NCI-H774 (cell line): Measurements from ENCODE around the gene HSPG2.
"Not testable (repeated sequence)": the region's sequence is repeated elsewhere in the genome, so short reads cannot be mapped to it uniquely, and the experiment has no call there.

ENCODE experiments used
- DNase-seq: peaks from one replicate; lab custom pipeline; 2025; lab: John Stamatoyannopoulos, UW

HSPG2 gene

DNA sequence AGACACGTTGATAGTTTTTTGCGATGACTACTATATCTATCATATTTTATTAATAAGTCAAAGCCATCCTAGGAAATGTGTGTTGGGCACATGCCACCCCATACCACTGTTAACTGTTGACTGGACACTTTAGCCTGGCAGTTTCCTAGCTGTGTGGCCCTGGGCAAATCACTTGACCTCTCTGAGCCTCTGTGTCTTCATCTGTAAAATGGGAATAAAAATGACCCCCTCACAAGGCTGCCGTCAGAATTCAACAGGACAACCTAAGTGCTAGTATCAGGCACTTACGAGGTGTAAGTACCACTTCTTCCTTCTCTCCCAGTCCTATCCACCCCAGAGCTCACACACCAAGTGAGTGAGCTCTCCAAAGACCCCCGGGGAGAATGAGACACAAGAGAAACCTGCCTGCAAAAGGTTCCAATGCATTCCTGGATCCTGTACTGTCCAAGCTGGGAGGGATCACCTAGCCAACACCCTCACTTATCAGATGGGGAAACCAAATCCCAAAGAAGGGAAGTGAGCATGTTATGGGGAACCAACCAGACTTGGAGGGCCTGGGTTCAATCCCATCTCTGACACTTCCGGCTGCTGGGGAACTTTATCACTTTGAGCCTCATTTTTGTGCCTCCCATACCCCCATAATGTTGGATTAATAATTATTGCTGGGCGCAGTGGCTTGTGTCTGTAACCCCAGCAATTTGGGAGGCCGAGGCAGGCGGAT is 24.9 kb downstream of the HSPG2 start:
- no peak for DNase-seq

DNA sequence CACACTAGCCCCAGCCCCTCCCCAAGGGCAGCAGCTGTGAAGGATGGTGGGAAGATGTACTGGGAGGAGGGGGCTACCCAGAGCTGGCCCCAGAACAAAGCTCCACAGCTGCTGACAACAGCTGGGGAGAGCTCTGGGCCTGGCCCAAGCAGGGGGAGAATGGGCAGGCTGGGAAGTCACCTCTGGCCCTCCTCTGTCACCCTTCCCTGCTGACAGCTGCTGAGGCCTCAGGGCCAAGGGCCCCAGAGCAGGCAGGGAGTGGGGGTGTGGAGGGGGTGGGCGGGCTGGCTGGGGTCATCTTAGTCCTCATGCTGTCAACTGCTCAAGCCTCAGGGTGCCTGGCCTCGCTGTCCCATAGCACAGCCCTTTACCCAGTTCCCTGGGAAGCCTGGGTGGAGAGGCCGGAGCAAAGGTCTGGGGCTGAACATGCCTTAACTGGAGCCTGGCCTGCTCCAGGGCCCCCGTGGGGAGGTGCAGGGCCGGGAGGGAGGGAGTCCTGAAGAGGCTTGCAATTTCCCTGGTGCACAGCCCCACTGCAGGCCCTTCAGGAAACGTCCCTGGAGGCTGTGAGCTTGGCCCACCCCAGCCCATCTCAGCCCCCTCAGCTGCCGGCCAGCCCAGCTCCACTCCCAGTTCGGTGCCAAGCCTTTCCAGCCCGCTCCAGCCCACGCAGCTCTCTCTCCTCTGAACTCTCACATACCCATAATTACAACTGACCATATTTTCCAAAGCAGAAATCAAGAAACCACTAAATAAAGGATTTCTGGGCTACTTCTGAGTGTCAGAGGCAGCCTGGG is 25.7 kb downstream of the HSPG2 start:
- DNase-seq = no peak

DNA sequence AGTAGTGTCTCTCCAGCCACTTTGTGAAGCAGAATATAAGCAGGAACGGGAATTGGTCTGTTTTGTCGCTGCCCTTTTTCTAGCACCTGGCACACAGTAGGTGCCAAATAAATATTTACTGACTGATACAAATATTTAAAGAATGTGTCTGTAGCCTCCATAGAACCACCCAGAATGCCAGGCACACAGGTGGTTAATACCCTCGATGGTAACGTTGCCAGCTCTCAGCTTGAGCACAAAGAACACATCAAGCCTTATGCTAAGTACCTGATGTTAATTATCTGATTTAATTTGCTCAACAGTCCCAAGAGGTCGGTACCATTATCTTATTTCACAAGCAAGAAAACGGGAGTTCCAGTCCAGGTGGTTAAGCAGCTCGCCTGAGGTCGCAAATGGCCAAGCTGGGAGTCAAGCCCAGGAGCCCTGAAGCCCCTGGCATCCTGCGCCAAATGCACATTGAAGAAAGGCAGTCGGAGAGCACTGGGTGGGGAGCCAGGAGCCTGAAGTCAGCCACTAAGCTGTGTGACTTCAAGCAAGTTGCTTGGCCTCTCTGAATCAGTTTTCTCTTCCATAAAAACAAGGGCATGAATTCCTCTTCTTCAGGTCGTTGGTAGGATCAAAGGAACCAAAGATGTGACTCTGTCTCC is 26.4 kb downstream of the HSPG2 start:
- no peak for DNase-seq

DNA sequence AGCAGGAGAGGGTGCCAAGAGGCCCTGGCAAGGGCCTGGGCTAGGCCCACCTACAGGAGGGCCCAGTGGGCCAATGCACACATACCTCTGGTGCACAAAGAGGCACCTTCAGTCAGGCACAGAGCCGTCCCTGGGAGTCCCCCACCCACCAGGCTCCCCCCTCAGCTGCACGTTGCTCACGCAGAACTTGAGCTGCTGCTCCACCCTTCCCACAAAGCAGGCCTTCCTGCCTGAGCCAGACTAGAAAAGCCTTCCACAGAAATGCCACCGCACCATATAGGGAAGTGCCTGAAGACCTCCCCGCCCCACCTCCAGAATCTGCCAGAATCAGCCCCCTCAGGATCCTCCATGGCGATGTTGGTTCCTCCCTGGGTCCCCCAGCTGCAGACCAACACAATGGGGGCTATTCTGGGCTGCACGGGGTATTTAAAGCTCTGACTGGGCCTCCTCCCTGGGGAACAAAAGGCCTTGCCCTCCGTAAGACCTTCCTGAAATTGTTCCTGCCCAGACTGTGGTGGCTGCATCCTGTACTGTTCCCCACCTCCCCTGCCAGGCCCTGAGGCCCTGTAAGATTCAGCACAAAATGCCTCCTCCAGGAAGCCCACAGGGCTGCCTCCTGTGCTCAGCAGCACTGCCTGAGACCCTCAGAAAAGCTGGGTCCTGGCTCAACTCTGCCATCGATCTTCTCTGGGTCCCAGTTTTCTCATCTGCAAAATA is 27.2 kb downstream of the HSPG2 start:
- DNase-seq = no peak

DNA sequence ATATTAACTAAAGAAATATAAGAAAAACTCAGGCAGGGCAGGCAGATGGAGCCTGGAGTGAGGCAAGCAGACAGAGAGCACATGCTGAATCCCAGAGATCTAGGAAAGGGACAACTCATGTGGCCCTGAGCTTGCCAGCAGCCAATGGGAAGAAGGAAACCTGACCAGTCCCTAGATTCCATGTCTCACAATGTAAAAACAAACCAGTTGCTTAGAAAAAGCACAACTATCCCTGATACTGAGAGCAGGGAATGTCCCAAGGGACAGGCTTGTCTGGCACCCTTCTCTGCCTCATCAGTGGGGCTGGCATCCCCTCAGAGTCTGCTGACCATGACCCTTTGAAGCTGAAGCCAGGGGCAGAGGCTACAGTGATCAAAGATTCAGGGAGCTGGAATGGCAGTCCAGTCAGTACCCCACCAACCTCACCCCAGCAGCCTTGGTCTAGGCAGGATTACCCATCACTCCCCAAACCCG is 27.8 kb downstream of the HSPG2 start:
- no peak for DNase-seq

DNA sequence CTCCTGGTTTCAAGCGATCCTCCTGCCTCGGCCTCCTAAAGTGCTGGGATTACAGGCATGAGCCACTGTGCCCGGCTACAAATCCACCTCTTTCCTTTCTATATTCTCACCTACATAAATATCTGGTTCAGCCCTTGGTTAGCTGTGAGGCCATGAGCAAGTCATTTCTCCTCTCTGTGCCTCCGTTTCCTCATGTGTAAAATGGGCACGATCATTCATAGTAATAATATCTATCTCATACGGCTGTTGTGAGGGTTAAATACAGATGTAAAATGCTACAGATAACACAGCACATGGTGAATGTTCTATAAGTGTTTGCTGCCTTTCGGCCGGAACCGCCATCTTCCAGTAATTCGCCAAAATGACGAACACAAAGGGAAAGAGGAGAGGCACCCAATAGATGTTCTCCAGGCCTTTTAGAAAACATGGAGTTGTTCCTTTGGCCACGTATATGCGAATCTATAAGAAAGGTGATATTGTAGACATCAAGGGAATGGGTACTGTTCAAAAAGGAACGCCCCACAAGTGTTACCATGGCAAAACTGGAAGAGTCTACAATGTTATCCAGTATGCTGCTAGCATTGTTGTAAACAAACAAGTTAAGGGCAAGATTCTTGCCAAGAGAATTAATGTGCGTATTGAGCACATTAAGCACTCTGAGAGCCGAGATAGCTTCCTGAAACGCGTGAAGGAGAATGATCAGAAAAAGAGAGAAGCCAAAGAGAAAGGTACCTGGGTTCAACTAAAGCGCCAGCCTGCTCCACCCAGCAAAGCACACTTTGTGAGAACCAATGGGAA is 29.2 kb downstream of the HSPG2 start:
- DNase-seq = not testable (repeated sequence)

DNA sequence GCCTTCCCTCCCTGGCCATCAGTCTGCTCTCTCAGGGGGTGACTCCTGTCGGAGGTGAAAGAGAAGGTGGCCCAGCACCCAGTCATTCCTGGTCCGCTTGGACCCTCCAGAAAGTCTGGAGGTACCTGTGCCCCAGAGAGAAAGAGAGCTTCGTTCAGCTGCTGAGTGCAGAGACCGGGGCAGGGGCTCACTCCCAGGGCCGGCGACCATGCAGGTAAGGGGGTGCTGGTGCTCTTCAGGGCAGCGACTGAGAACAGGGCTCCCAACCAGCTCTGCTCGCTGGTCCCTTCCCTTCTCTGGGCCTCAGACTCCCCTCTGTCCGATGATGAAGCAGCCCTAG is 30.1 kb downstream of the HSPG2 start:
- DNase-seq = no peak

DNA sequence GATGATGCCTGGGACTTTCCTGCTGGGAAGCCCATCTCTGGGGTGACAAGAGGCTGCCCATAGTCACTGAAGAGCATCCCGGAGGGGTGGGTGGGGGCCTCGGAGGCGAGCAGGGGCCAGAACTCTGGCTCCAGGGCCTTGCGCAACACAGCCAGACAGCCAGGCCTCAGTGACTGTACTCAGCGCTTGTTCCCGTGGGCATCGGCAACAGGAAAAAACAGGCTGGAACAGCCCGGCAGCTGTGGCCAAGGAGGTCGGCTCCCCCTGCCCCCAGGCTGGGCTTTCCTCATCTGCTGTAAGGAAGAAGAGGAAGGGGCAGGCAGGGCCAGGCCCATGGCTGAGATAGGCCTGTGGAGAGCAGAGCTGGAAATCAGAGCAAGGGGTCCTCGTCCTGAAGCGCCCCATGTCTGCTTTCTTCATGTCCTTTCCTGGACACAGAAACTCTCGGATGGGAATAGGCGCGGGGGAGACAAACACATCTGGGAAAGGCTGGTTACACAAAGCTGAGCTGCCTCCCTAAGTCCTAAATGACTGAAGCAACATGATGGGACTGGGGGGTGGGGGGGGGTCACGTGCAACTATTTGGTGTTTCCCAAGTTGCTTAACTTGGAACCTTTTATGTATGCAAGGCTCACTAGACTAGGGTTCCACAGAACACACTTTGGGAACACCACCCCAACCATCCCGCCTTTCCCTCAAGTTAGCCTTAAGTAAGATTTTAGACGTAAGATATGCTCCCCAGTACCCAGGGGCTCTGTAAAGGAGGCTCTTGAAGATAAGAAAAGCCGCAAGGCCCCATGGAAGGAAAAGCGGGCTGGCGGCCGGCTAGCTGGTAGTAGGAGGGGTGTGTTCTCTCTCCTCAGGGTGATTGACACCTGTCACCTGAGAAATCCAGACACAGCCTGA is 30.7 kb downstream of the HSPG2 start:
- no peak for DNase-seq

DNA sequence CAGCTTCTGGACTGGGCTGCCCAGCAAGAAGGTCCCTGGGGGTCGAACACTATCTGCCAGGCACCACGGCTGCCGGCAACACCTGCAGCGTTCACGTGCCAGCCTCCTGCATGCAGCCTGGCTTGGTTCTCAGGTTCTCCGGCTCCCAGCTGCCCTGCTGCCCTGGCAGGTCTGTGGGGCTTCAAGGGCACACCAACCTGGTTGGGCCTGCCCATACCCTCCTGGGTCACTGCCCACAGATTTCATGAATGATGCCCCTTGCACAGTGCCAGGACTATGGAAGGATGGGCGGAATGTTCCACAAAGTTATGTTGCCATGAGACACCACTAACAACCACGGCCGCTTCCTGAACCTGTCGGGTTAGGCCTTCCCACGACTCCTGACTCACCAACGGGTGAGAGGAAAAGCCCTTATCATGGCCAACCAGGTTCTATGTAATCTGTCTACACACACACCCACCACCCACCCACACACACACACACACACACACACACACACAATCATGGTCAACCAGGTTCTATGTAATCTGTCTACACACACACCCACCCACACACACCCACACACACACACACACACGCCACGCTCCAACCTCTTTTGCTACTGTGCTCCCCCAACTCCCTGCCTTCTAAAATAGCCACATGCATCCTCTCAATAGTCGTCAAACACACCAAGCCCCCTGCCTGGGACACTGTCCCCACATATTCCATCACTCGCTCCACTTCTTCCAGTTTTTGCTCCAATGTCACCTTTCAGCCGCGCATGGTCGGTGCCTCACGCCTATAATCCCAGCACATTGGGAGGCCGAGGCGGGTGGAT is 32.2 kb downstream of the HSPG2 start:
- no peak for DNase-seq

DNA sequence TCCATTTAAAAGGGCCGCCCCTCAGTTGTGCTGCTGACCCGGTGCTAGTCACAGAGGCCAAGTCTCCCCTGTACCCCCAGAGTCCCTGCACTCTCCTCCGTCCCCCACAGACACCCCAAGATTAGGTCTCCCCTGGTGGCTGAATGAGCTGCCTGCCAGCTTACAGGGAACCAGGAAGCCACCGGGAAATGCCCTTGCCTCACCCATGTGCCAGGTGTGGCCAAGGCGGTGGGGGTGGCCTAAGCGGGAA is 32.7 kb downstream of the HSPG2 start:
- no peak for DNase-seq

DNA sequence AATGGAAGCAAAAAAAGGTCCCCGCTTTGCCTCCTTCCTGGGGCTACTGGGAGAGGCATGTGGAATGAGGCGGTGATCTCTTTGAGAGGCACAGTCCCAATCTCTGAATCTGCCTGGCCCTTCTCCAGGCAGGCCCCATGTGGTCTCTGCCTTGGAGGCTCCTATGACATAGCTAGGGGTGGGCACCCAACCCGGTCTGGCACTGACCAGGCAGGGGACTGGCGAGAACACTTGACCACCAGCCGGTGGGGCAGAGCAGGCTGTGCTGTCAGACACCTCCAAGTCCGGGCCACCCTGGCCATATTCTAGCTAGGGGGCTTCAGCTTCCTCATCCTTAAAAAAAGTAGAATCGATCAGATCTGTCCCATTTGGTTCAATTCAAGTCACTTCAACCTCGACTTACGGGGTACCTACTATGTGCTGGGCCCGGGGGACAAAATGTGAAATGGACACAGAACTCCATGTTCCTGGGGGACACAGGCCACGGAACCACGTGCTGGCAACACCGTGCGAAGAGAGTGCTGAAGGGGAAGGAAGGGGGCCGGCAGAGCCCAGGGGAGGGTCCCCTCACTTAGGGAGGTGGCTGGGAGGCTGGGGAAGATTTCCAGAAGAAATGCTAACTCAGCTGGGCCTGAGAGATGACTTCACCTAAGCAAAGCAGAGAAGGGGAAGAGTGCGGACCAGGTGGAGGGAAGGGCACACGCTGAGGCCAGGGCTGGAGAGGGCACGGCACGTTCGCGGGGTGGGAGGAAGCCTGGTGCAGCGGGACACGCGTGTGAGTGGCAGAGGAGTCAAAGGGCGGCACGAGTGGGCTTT is 33.3 kb downstream of the HSPG2 start:
- no peak for DNase-seq

DNA sequence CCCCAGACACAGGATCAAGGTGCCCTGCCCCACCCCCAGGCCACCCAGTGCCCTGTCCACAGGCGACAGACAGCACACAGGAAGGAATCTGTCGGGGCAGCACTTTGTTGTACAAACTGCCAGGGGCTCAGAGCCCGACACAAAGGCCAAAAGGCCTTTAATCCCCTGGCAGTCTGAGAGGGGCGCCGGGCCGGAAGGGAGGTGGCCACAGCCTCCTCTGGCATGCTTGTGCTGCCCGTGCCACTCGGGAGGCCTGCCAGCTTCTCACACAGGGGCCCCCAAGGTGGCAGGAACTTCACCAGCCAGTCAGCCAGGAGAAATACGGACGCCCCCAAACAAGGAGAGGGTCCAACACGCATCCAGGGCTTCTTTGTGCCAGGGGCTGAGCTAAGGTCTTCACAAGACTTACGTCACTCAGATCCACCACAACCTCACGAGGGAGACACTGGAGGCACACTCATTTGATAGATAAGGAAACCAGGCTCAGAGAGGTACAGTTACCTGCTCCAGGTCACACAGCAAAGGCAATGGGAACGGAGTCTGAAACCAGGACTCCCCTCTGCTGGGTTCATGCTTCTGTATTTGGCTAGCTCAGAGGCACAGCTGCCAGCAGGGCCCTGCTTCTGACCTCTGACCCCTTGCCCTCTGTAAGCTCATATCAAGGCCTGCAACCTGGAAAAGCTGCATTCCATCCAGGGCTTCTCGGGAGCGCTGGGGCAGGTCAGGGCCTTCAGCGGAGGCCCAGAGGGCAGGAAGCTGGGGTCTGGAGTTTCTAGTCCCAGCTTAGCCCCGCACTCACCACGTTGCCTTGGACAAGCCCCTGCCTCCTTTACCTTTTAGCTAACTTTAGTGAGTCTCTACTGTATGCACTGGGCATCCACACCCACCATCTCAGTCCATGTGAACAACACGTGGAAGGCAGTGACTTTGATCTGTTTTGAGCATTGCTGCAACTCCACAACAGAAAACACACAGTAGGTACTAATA is 34.8 kb downstream of the HSPG2 start:
- no peak for DNase-seq

DNA sequence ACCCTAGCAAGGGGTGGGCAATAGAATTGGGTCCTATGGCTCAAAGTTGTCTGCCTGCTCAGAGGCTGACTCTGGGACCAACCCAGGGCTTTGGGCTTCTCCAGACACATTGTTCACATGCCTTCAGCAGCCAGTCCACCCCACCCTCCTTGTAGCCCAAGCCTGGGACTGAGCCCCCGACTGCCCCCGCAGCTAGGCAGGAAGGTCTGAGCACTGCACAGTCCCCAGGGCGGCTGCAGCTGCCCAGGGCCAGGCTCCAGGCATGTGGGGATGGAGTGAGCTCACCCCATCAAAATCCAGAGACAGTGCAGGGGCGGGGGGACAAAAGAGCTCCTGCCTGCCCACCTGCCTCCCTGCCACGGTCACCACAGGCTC is 35.6 kb downstream of the HSPG2 start:
- DNase-seq = no peak

DNA sequence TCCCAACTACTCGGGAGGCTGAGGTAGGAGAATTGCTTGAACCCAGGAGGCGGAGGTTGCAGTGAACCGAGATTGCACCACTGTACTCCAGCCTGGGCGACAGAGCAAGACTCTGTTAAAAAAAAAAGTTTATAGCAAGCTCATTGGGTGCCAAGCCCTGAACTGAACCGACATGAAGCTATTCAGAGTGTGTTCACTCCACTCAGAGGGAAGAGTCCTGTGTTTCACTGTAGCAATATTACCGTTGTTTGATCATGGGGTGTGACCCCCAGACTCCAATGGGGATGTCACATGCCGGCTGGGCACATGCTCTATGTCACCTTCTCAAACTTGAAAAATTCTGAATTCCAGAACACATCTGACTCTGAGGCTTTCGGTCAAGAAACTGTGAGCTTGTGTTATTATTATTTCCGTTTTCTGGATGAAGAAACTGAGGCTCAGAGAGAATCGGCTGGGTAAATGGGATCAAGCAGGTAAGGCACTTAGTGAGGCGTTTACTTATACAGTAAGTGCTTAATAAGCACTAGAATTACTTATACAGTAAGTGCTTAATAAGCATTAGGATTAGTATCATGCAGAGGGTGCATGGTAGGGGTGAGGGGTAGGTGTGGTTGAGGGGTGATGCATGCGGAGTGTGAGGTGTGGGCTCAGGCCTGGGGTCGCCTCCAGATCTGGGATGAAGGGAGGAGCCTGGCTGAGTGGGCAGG is 36.2 kb downstream of the HSPG2 start:
- DNase-seq = no peak

DNA sequence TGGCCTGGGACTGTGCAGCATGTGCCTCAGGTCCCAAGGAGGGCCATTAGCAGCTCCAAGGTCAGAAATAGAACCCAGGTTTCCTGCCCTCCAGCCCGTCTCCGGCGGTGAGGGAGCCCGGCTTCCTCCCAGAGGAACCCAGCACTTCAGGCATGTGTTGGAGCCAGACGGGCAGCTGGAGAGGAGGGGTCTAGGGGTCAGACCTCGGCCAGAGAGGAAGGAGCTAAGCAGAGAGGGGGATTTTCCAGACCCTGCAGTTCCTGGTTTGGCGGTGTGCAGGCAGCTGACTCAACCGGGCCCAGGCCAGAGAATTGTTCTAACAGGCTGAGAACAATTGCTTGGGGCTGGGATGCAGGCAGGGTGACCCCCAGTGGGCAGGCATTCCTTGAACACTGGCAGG is 37.1 kb downstream of the HSPG2 start:
- DNase-seq = no peak

DNA sequence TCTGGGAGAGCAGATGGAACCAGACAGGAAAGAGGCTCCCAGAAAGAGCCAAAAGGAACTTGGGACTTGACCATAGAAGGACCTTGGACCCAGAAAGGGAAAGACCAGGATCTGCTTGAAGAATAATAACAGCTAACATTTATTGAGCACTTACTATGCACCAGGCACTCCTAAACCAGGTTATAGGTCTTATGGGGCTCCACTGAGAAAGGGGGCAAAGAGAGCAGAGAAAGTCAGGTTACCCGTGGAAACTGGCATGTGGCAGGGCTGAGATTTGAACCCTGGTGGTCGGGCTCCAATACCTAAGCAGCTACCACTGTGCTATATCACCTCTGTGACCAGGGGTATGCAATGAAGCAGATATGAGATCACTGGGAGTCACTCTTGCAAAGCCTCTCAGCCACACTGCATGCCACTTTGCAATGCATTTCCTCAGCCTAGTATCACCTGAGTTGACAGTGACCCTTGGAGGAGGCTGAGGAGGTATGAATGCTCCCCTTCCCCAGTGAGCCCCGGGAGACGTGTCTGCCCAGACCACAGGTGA is 37.8 kb downstream of the HSPG2 start:
- no peak for DNase-seq
